Testis (tissue), 3 donors: ENCODE data around the gene GCNT2. TPM values are rescaled to one million over a fixed set of nuclear protein-coding genes. Genes with fewer than 3 reads are reported as not detected.

Experiments used
- DNase-seq: peaks from one replicate; pipeline ENCODE4 v3.0.0-alpha.2; 2019
- H3K27ac ChIP-seq, 2 donors: fragments of 200-600 bp; sonication (generic); one replicate each; pipeline ENCODE4 v1.5.1; 2019
- H3K27me3 ChIP-seq: fragments of 200-600 bp; sonication (generic); one replicate; pipeline ENCODE4 v1.5.1; 2019
- H3K36me3 ChIP-seq: fragments of 200-600 bp; sonication (generic); one replicate; pipeline ENCODE4 v1.5.1; 2017; ENCODE audit warnings: low read depth; ENCODE audit errors: missing control alignments
- H3K4me1 ChIP-seq: fragments of 200-600 bp; sonication (generic); one replicate; pipeline ENCODE4 v1.5.1; 2019
- H3K4me3 ChIP-seq, 2 donors: fragments of 200-600 bp; sonication (generic); one replicate each; pipeline ENCODE4 v1.5.1; 2017 to 2019
- H3K9me3 ChIP-seq: fragments of 200-600 bp; sonication (generic); one replicate; pipeline ENCODE4 v1.5.1; 2017
- CTCF ChIP-seq, 3 experiments: fragments of 450-650 bp in 2 of 3; fragments of 200-600 bp in 1 of 3; sonication (generic) in 1 of 3; IDR thresholded peaks; one replicate each; pipeline ENCODE4 v1.5.1; 2016 to 2019; ENCODE audit warnings: antibody characterized with exemption in 3 of 3, mild to moderate bottlenecking in 2 of 3, moderate library complexity in 1 of 3
- POLR2A ChIP-seq: fragments of 450-650 bp; IDR thresholded peaks from one replicate; pipeline ENCODE4 v1.6.1; 2017; ENCODE audit warnings: antibody characterized with exemption, mild to moderate bottlenecking, moderate library complexity
- WGBS, 2 donors: methylation state at CpG; one replicate each; pipeline ENCODE4 v1.1.5; 2018; 5-methylcytosine and 5-hydroxymethylcytosine counted together
- intact Hi-C: fragments of 100-400 bp; cut with DNase I; formaldehyde crosslinking; loops from one replicate; pipeline ENCODE4 v1.15.1; 2023; ENCODE audit warnings: low total_unique reads
- polyA plus RNA-seq: library from polyadenylated mRNA; stranded (reverse); fragments of 350-450 nt; fragmentation: Illumina TruSeq; extraction: RNeasy Lipid Tissue Mini Kit (QIAGEN cat#74804); gene quantifications from one replicate; pipeline ENCODE4 v1.2.3, GENCODE V29; 2014; ENCODE audit warnings: low read depth, low replicate concordance; ENCODE audit not compliant: insufficient read depth
- total RNA-seq, 2 donors: library from RNA; depleted of rRNA; stranded (reverse); fragments of >200 nt; gene quantifications; one replicate each; pipeline ENCODE4 v1.2.3, GENCODE V29; 2016

Gene GCNT2
- total and polyA plus RNA-seq, 3 donors from 2014 or later, result 12.8 to 28.0 (median 17.0) TPM

- 73 to 78% methylated on average over 14 of the region's 14 CpGs for WGBS, 2 donors
These were observed 70.4 kb downstream of the GCNT2 start for GRCh38 chr6:10591422-10592160.

GRCh38 chr6:10595731-10596664 is 74.8 kb downstream of the GCNT2 start:
- WGBS, 2 donors, result 88 to 89% methylated on average over 11 of the region's 11 CpGs
- Histone ChIP-seq H3K4me1 (no peaks in the 10 kb centered on the region), H3K9me3 (no peaks in the 10 kb centered on the region), H3K36me3 (no peaks in the 10 kb centered on the region), H3K27ac (no peak overlapping the region), H3K4me3 (no peak overlapping the region), H3K27me3 (no peaks in the 10 kb centered on the region)
- no peak for DNase-seq
- intact Hi-C loops, result no loop called here
- TF ChIP-seq CTCF (IDR thresholded peaks at IDR 0.05) (no peak), POLR2A (no peak)

More at GRCh38 chr6:10591422-10592160, 70.4 kb downstream of the GCNT2 start:
- H3K9me3 ChIP-seq, result no peaks in the 10 kb centered on the region
- no peaks in the 10 kb centered on the region for H3K27me3 ChIP-seq
- TF ChIP-seq POLR2A (no peak), CTCF (IDR thresholded peaks at IDR 0.05) (no peak)
- no peak overlapping the region for H3K27ac ChIP-seq
- no peak for DNase-seq
- intact Hi-C loops, result no loop called here
- no peaks in the 10 kb centered on the region for H3K4me1 ChIP-seq
- H3K36me3 ChIP-seq, result no peaks in the 10 kb centered on the region
- no peak overlapping the region for H3K4me3 ChIP-seq

- intact Hi-C loops, result no loop called here
- H3K36me3 ChIP-seq, result no peaks in the 10 kb centered on the region
- TF ChIP-seq CTCF (IDR thresholded peaks at IDR 0.05) (no peak), POLR2A (no peak)
- H3K27ac ChIP-seq, result no peak overlapping the region
- WGBS, 2 donors, result 89 to 93% methylated on average over 5 of the region's 5 CpGs
- no peaks in the 10 kb centered on the region for H3K9me3 ChIP-seq
- DNase-seq, result no peak
- H3K4me3 ChIP-seq, result no peak overlapping the region
- H3K4me1 ChIP-seq, result no peaks in the 10 kb centered on the region
- no peaks in the 10 kb centered on the region for H3K27me3 ChIP-seq
These were observed 76.4 kb downstream of the GCNT2 start for GRCh38 chr6:10597499-10598001.

GRCh38 chr6:10598084-10598960 is 77.2 kb downstream of the GCNT2 start:
- intact Hi-C loops, result no loop called here
- Histone ChIP-seq H3K4me1 (no peaks in the 10 kb centered on the region), H3K4me3 (no peak overlapping the region), H3K27me3 (no peaks in the 10 kb centered on the region), H3K9me3 (no peaks in the 10 kb centered on the region), H3K27ac (no peak overlapping the region), H3K36me3 (no peaks in the 10 kb centered on the region)
- 79 to 83% methylated on average over 11 of the region's 11 CpGs for WGBS, 2 donors
- DNase-seq, result no peak
- no peak for TF ChIP-seq CTCF (IDR thresholded peaks at IDR 0.05)
- TF ChIP-seq POLR2A, result no peak
